GM23338 (cell line): ENCODE data around the gene OR51B2.
A peak's percentile ranks its signal among the peaks of the same experiment; 100 is the strongest.
"Not testable (repeated sequence)": the region's sequence is repeated elsewhere in the genome, so short reads cannot be mapped to it uniquely, and the experiment has no call there.

Source experiments
- EZH2 ChIP-seq: fragments of 200-600 bp; sonication (generic); IDR thresholded peaks from one replicate; pipeline ENCODE4 v1.8.0; 2017; ENCODE audit warnings: antibody characterized with exemption, mild to moderate bottlenecking, low read depth; ENCODE audit not compliant: unreplicated experiment
- POLR2AphosphoS5 ChIP-seq: IDR thresholded peaks from 2 replicates; pipeline ENCODE4 v1.6.1; 2016; ENCODE audit warnings: antibody characterized with exemption, low read depth
- TF ChIP-seq, protein P1 (sequence below), 2 experiments: fragments of 200-600 bp in 1 of 2; sonication (generic) in 1 of 2; conservative IDR thresholded peaks; 2 replicates each; pipeline versions ENCODE4 v1.5.1 to v1.6.1; 2016 to 2017; ENCODE audit warnings: antibody characterized with exemption in 2 of 2, low read depth in 2 of 2, mild to moderate bottlenecking in 2 of 2, moderate library complexity in 1 of 2
- TF ChIP-seq, protein P2 (sequence below): IDR thresholded peaks from one replicate; pipeline ENCODE4 v1.6.1; 2018; ENCODE audit warnings: antibody characterized with exemption; ENCODE audit not compliant: unreplicated experiment

GRCh38 chr11:5366365-5366764 is 42.3 kb upstream of the OR51B2 start:
- TF ChIP-seq EZH2, POLR2AphosphoS5: not testable (repeated sequence)
- TF ChIP-seq, protein P1, sequence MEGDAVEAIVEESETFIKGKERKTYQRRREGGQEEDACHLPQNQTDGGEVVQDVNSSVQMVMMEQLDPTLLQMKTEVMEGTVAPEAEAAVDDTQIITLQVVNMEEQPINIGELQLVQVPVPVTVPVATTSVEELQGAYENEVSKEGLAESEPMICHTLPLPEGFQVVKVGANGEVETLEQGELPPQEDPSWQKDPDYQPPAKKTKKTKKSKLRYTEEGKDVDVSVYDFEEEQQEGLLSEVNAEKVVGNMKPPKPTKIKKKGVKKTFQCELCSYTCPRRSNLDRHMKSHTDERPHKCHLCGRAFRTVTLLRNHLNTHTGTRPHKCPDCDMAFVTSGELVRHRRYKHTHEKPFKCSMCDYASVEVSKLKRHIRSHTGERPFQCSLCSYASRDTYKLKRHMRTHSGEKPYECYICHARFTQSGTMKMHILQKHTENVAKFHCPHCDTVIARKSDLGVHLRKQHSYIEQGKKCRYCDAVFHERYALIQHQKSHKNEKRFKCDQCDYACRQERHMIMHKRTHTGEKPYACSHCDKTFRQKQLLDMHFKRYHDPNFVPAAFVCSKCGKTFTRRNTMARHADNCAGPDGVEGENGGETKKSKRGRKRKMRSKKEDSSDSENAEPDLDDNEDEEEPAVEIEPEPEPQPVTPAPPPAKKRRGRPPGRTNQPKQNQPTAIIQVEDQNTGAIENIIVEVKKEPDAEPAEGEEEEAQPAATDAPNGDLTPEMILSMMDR (conservative IDR thresholded peaks at IDR 0.05; ENCODE audit: low read depth in 2 of 2), result peak in 1 of 2 experiments; percentile 40; a peak in 2 of 4 replicates
- TF ChIP-seq, protein P2, sequence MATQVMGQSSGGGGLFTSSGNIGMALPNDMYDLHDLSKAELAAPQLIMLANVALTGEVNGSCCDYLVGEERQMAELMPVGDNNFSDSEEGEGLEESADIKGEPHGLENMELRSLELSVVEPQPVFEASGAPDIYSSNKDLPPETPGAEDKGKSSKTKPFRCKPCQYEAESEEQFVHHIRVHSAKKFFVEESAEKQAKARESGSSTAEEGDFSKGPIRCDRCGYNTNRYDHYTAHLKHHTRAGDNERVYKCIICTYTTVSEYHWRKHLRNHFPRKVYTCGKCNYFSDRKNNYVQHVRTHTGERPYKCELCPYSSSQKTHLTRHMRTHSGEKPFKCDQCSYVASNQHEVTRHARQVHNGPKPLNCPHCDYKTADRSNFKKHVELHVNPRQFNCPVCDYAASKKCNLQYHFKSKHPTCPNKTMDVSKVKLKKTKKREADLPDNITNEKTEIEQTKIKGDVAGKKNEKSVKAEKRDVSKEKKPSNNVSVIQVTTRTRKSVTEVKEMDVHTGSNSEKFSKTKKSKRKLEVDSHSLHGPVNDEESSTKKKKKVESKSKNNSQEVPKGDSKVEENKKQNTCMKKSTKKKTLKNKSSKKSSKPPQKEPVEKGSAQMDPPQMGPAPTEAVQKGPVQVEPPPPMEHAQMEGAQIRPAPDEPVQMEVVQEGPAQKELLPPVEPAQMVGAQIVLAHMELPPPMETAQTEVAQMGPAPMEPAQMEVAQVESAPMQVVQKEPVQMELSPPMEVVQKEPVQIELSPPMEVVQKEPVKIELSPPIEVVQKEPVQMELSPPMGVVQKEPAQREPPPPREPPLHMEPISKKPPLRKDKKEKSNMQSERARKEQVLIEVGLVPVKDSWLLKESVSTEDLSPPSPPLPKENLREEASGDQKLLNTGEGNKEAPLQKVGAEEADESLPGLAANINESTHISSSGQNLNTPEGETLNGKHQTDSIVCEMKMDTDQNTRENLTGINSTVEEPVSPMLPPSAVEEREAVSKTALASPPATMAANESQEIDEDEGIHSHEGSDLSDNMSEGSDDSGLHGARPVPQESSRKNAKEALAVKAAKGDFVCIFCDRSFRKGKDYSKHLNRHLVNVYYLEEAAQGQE, result not testable (repeated sequence)
